ENCODE measurements around the gene PDGFRB. TPM values are rescaled to one million over a fixed set of nuclear protein-coding genes. Genes with fewer than 3 reads are reported as not detected.

The PDGFRB gene
- total and polyA plus RNA-seq, 10 of the 15 experiments (the other 5 are each of a cell fraction or from before 2014, with no cell fraction given), result 0.02 to 3.0 (median 1.0) TPM

DNA sequence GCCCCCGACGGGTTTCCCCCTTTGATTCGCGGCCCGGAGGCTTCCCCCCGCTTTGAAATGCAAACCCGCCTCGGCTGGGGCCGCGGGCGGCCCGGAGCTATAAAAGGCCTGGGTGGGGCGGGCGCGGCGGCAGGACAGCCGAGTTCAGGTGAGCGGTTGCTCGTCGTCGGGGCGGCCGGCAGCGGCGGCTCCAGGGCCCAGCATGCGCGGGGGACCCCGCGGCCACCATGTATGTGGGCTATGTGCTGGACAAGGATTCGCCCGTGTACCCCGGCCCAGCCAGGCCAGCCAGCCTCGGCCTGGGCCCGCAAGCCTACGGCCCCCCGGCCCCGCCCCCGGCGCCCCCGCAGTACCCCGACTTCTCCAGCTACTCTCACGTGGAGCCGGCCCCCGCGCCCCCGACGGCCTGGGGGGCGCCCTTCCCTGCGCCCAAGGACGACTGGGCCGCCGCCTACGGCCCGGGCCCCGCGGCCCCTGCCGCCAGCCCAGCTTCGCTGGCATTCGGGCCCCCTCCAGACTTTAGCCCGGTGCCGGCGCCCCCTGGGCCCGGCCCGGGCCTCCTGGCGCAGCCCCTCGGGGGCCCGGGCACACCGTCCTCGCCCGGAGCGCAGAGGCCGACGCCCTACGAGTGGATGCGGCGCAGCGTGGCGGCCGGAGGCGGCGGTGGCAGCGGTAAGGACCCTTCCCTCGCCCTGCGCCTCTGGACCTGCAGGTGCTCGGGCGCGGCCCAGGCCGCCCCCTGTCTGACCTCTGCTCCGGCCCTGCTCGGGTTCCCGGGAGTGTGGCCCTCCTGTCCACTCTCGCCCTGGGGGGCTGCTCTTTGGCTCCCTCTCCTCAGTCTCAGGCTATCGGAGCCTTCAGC is 11.2 kb upstream of the PDGFRB start, which contains the start of gene CDX1:
TSS of gene CDX1 (plus strand) at position 129 of the 862 bp plus-strand sequence. CDS start at position 228, 99 bp downstream.
- FAIRE-seq, result no peak
- SMC1A ChIA-PET (ENCODE audit: uncharacterized antibody, unreplicated experiment), result no interaction called here
- Histone ChIP-seq H3K27ac (ENCODE audit: control insufficient read depth, insufficient read depth) (no peak within 1 kb of the TSS), H3K9me3 (replicated peaks; ENCODE audit: control insufficient read depth, insufficient read depth, low read length) (no peaks in the 10 kb centered on the region), H3K27me3 (replicated peaks in 1 of 2; ENCODE audit: control insufficient read depth in 2 of 2, insufficient read depth in 2 of 2, low read length in 1 of 2) (no peaks in the 10 kb centered on the region; a peak in 2 of 4 replicates), H4K20me1 (ENCODE audit: control insufficient read depth, insufficient read depth) (no peaks in the 10 kb centered on the region), H3K79me2 (ENCODE audit: control insufficient read depth, insufficient read depth, low read length) (no peaks in the 10 kb centered on the region), H3K36me3 (ENCODE audit: control insufficient read depth in 2 of 2, insufficient read depth in 2 of 2, low read length in 1 of 2) (no peaks in the 10 kb centered on the region), H3K4me3 (no peak within 1 kb of the TSS), H3K9ac (ENCODE audit: control insufficient read depth, insufficient read depth, low read length) (no peak within 1 kb of the TSS), H3K4me2 (ENCODE audit: control insufficient read depth, insufficient read depth) (no peak within 1 kb of the TSS), H2AFZ (ENCODE audit: control insufficient read depth, low read depth, low read length) (no peak within 1 kb of the TSS), H3K4me1 (ENCODE audit: control insufficient read depth, insufficient read depth, low read length) (no peaks in the 10 kb centered on the region)
- DNase-seq (ENCODE audit: low read depth, low spot score), result no peak
- BruUV-seq (replicated peaks), result no TSS peak
- RAD21 ChIA-PET (ENCODE audit: unreplicated experiment), result no interaction called here
- POLR2A ChIA-PET, result no interaction called here
- in situ Hi-C loops (cut with MboI), result no loop called here
- no peak for TF ChIP-seq DPF2 (IDR thresholded peaks at IDR 0.05)
- ATAC-seq, result no peak
- 64% methylated on average over 50 of the region's 93 CpGs for WGBS (ENCODE audit: insufficient coverage, insufficient replicate concordance, low lambda C conversion rate, missing lambda C conversion rate)
- intact Hi-C loops (cut with micrococcal nuclease; ENCODE audit: unreplicated experiment), result no loop called here
- CTCF ChIA-PET, result no interaction called here

DNA sequence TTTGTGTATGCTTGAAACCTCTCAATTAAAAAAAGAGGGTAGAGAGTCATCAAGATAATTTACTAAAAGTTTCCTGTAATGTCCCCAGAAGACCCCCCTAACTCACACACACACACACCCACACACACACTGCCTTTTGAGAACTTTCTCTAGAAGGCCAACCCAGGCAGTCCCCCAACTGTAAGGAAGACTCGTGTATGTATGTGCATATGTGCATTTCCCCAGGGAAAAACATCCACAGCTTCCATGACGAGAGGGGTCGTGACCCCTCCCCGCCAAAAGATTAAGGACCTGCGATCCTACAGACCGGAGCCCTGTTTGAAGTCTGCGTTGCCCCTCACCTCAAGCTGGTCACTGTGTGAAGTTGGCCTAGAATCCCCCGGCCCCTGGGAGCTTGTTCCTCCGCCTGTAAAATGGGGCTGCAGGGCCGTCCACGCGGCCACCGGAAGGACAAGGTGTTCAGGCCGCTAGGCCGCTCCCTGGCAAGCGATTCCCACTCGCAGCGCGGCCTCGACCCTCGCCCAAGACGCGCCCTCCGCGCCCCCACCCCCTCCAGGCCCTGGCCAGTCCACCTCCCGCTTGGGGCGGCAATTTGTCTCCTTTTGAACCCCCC is 10.5 kb upstream of the PDGFRB start:
- no peak overlapping the region for H3K4me2 ChIP-seq (ENCODE audit: control insufficient read depth, insufficient read depth)
- ChIA-PET CTCF (no interaction called here), POLR2A (no interaction called here), RAD21 (ENCODE audit: unreplicated experiment) (no interaction called here), SMC1A (ENCODE audit: uncharacterized antibody, unreplicated experiment) (no interaction called here)
- H3K36me3 ChIP-seq (ENCODE audit: control insufficient read depth in 2 of 2, insufficient read depth in 2 of 2, low read length in 1 of 2), result no peaks in the 10 kb centered on the region
- BruUV-seq (replicated peaks), result no TSS peak
- WGBS (ENCODE audit: insufficient coverage, insufficient replicate concordance, low lambda C conversion rate, missing lambda C conversion rate), result 78% methylated on average over 26 of the region's 27 CpGs
- no peak overlapping the region for H3K4me3 ChIP-seq
- H3K9me3 ChIP-seq (replicated peaks; ENCODE audit: control insufficient read depth, insufficient read depth, low read length), result no peaks in the 10 kb centered on the region
- H4K20me1 ChIP-seq (ENCODE audit: control insufficient read depth, insufficient read depth), result no peaks in the 10 kb centered on the region
- TF ChIP-seq, protein P1, sequence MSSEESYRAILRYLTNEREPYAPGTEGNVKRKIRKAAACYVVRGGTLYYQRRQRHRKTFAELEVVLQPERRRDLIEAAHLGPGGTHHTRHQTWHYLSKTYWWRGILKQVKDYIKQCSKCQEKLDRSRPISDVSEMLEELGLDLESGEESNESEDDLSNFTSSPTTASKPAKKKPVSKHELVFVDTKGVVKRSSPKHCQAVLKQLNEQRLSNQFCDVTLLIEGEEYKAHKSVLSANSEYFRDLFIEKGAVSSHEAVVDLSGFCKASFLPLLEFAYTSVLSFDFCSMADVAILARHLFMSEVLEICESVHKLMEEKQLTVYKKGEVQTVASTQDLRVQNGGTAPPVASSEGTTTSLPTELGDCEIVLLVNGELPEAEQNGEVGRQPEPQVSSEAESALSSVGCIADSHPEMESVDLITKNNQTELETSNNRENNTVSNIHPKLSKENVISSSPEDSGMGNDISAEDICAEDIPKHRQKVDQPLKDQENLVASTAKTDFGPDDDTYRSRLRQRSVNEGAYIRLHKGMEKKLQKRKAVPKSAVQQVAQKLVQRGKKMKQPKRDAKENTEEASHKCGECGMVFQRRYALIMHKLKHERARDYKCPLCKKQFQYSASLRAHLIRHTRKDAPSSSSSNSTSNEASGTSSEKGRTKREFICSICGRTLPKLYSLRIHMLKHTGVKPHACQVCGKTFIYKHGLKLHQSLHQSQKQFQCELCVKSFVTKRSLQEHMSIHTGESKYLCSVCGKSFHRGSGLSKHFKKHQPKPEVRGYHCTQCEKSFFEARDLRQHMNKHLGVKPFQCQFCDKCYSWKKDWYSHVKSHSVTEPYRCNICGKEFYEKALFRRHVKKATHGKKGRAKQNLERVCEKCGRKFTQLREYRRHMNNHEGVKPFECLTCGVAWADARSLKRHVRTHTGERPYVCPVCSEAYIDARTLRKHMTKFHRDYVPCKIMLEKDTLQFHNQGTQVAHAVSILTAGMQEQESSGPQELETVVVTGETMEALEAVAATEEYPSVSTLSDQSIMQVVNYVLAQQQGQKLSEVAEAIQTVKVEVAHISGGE (CRISPR knock-in tag; IDR thresholded peaks at IDR 0.05), result no peak
- TF ChIP-seq CBX5 (IDR thresholded peaks at IDR 0.05; ENCODE audit: low read depth) (no peak), MLLT1 (IDR thresholded peaks at IDR 0.05) (no peak), YY1 (IDR thresholded peaks at IDR 0.05; ENCODE audit: low read depth, low read length) (no peak), ZNF687 (IDR thresholded peaks at IDR 0.05) (no peak)
- intact Hi-C loops (cut with micrococcal nuclease; ENCODE audit: unreplicated experiment), result no loop called here
- in situ Hi-C loops (cut with MboI), result no loop called here
- FAIRE-seq (no peak), DNase-seq (ENCODE audit: low read depth, low spot score) (no peak), ATAC-seq (no peak)
- no peaks in the 10 kb centered on the region for H3K4me1 ChIP-seq (ENCODE audit: control insufficient read depth, insufficient read depth, low read length)
- H3K27me3 ChIP-seq (replicated peaks in 1 of 2; ENCODE audit: control insufficient read depth in 2 of 2, insufficient read depth in 2 of 2, low read length in 1 of 2), result no peaks in the 10 kb centered on the region; a peak in 2 of 4 replicates
- H2AFZ ChIP-seq (ENCODE audit: control insufficient read depth, low read depth, low read length), result no peak overlapping the region
- no peaks in the 10 kb centered on the region for H3K79me2 ChIP-seq (ENCODE audit: control insufficient read depth, insufficient read depth, low read length)
- no peak overlapping the region for H3K27ac ChIP-seq (ENCODE audit: control insufficient read depth, insufficient read depth)
- no peak overlapping the region for H3K9ac ChIP-seq (ENCODE audit: control insufficient read depth, insufficient read depth, low read length)
